Measurements from ENCODE around the gene HOXD9. TPM values are rescaled to one million over a fixed set of nuclear protein-coding genes. Genes with fewer than 3 reads are reported as not detected.

The HOXD9 gene
- 0.09 TPM in 1 of 2 replicates, not detected in the other for total RNA-seq

GRCh38 chr2:176122683-176123410, at the start of gene HOXD9:
TSS of gene HOXD9 (plus strand) at chr2:176122719. CDS start at chr2:176122769, 50 bp downstream.

DNA sequence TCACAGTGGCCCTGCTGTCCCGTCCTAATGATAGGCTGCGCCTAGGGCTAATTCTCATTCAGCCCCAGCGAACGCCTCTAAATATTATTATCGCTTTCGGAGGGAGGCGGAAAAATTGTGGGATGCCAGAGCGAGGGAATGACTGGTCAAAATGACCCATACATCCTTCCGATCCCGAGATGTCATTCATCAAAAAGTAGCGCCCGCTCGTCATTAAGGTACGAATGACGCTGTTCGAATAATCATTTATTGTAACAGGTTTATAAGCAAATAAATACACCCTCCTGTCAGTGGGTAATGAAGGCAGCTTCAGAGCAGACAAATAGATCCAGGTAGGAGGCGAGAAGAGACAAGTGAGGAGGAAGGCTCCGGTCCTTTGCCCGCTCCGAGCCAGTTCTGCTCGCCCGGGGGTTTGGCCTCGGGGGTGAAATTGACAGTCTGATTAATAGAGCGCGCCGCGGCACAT, 38.7 kb upstream of the HOXD9 start, which contains the start of gene EVX2:
EVX2 (minus strand) TSS at position 167 of the 466 bp plus-strand sequence. CDS start 186 bp downstream, outside the sequence.

GRCh38 chr2:176092270-176093144, 30.0 kb upstream of the HOXD9 start, which contains the start of gene HOXD13:
TSS of gene HOXD13 (plus strand) at chr2:176092721. CDS start at chr2:176092891, 170 bp downstream.

GRCh38 chr2:176099728-176100546, 22.6 kb upstream of the HOXD9 start, which contains the start of gene HOXD12:
TSS of gene HOXD12 (plus strand) at chr2:176099795. CDS start at chr2:176099802, 7 bp downstream.

DNA sequence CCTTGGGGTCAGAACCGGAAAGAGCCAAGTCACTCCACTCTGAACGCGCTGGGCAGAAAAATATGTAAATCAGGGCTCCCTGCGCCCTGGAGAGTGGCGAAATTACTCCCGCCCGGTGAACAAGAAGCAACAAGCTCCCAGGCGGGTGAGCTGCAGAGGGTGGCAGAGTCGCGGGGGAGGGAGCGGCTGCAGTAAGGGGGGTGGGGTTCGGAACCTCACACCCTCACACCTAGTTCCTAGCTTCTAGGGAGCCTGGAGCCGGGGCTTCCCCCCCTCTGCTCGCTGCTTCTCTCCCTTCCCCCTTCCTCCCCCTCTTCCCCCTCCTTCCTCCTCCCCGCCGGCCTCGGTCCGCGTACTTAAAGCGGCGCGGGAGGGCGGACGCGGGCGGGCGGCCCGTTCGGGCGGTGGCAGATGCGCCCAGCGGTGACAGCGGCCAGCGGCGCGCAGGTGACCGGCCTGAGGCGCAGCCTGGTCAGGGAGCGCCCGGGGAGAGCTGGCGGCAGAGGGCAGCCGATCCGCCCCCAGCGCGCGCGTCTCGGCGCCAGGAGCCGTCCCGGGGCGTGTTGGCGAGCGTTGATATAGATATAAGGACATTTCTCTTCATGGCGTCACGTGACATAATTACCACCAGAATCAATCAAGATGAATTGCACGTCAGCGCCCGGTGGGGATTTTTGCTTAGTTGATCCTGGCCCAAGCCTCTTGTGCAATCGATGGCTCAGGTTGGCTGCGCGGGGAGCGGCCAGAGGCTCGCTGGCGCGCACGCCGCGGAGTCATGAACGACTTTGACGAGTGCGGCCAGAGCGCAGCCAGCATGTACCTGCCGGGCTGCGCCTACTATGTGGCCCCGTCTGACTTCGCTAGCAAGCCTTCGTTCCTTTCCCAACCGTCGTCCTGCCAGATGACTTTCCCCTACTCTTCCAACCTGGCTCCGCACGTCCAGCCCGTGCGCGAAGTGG, 15.7 kb upstream of the HOXD9 start, which contains the start of gene HOXD11:
HOXD11 (plus strand) TSS at position 700 of the 959 bp plus-strand sequence; CDS start at position 776, 76 bp downstream.

GRCh38 chr2:176115883-176116813, 6.4 kb upstream of the HOXD9 start, which contains the start of gene HOXD10:
TSS of gene HOXD10 (plus strand) at chr2:176116778. CDS start at chr2:176116834, 56 bp downstream.

GRCh38 chr2:176128982-176129796, 6.7 kb downstream of the HOXD9 start, which contains the start of gene HOXD8:
TSS of gene HOXD8 (plus strand) at chr2:176129705. CDS start at chr2:176130367, 662 bp downstream.

GRCh38 chr2:176151442-176152287, 29.1 kb downstream of the HOXD9 start, which contains the start of gene HOXD4:
TSS of gene HOXD4 (plus strand) at chr2:176151550. CDS start at chr2:176151634, 84 bp downstream.

DNA sequence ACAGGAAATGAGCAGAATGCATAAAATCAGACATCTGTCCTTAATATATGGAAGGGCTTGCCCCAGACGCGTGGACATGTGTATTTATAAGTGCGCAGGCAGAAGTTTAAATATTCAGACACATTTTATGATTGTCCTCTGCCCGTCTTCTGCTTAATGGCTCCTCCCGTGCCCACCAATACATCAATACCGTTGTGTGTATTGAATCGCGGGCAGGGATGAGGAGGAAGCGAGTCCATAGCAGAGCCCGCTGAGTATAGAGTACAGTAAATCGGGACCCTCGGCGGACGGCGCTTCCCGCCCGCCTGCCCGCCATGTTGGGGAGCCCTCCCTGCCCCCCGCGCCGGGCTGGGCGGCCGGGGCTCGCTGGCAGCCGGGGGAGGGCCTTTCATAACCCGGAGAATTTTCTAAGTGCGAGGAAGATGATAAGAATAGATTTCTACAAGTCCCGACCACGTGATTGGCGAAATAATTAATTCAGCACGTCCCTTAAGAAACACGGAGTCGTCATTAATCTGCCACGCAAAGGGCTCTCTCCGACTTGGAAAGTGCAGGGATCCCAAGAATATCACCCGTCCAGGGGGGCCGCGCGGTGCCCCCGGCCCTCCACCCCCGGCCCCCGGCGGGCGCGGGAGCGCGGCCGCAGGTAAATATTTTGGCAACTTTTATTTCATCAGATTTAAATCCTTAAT, 34.4 kb downstream of the HOXD9 start, which contains the start of gene HOXD3:
HOXD3 (plus strand) TSS at position 501 of the 692 bp plus-strand sequence. CDS start 11,808 bp downstream, outside the sequence.

Other genes starting within 250 kb of the HOXD9 start
- 15.1 and 18.0 TPM in 2 replicates for gene LNPK, start 120.5 kb upstream of the HOXD9 start, total RNA-seq
- gene EVX2, start 38.8 kb upstream of the HOXD9 start, total RNA-seq = 0.09 TPM in 1 of 2 replicates, not detected in the other
- not detected in 2 replicates for gene HOXD13, start 30.0 kb upstream of the HOXD9 start, total RNA-seq
- gene HOXD12, start 22.9 kb upstream of the HOXD9 start, total RNA-seq = not detected in 2 replicates
- not detected in 2 replicates for gene HOXD11, start 15.4 kb upstream of the HOXD9 start, total RNA-seq
- gene HOXD10, start 5.9 kb upstream of the HOXD9 start, total RNA-seq = not detected in 2 replicates
- gene HOXD8, start 7.0 kb downstream of the HOXD9 start, total RNA-seq = 1.2 and 5.0 TPM in 2 replicates
- 0.12 and 2.7 TPM in 2 replicates for gene HOXD4, start 28.8 kb downstream of the HOXD9 start, total RNA-seq
- gene HOXD3, start 34.6 kb downstream of the HOXD9 start, total RNA-seq = 0.09 and 0.82 TPM in 2 replicates
- not detected in 2 replicates for gene HOXD1, start 65.9 kb downstream of the HOXD9 start, total RNA-seq
- 30.9 and 37.3 TPM in 2 replicates for gene MTX2, start 146.7 kb downstream of the HOXD9 start, total RNA-seq